Activated naive CD4-positive, alpha-beta T cell treated with anti-CD3 and anti-CD28 coated beads, Interleukin-2, amount 10 ng/mL, durations not matched to agents 7 days and 5 days (primary cell): Measurements from ENCODE around the gene PAX5.

ENCODE experiments used
- CTCF ChIA-PET: fragments of 350-600 bp; sonication (Branson Sonifier 250); formaldehyde crosslinking; loops from one replicate; lab custom pipeline; 2021; ENCODE audit warnings: antibody characterized with exemption; lab: Charles Lee
- DNase-seq: peaks from one replicate; pipeline ENCODE4 v3.0.0-alpha.2; 2020
- H3K27ac Mint-ChIP-seq: one replicate; pipeline ENCODE4 v1.8.0; 2021; ENCODE audit warnings: mild to moderate bottlenecking, moderate library complexity, mixed read lengths
- H3K27me3 Mint-ChIP-seq: one replicate; pipeline ENCODE4 v1.8.0; 2021; ENCODE audit warnings: mild to moderate bottlenecking, mixed read lengths
- H3K36me3 Mint-ChIP-seq: one replicate; pipeline ENCODE4 v1.8.0; 2021; ENCODE audit warnings: mixed read lengths
- H3K4me1 Mint-ChIP-seq: one replicate; pipeline ENCODE4 v1.8.0; 2021; ENCODE audit warnings: mixed read lengths
- H3K4me3 Mint-ChIP-seq: one replicate; pipeline ENCODE4 v1.8.0; 2021; ENCODE audit warnings: mild to moderate bottlenecking, moderate library complexity, mixed read lengths
- H3K9me3 Mint-ChIP-seq: one replicate; pipeline ENCODE4 v1.8.0; 2021; ENCODE audit warnings: mixed read lengths

PAX5 gene

DNA sequence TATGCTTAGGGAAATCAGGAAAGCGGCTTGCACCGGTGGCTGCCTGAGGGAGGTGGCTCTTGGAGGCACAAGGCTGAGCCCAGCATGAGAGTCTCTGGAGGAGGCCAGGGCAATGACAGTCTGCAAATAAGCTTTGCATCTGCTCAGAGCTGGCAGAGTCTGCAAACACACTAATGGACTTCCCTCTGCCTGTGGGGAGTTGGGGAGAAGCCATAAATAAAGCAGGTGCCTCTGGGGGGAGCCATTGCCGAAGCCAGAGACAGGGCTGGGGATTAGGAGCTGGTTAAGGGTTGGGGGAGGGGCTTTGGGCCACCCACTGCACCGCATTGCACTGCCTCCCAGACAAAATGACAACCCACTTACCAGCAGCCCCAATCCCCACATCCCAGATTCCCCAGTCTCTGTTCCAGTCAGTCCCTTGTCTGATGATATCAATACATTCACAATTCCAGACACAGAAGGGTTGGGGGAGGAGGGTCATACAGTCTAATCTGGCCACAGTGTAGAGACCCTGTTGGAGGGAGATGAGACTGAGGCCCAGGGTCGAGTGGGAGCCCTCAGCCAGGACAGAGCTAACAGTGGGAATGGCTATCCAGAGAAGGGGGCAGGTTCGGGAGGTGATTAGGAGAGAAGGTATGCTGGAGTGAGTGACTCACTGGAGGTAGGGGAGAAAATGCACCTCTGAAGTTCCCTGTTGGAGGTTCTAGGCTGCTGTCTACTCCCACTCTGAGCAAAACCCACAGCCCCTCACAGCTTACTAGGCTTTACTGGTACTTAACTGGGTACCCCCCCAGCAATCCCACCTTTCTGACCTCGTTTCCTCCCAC lies 53.7 kb downstream of the PAX5 start:
- no peak for DNase-seq
- no peaks in the 10 kb centered on the region for H3K36me3 Mint-ChIP-seq
- H3K27ac Mint-ChIP-seq: no peak overlapping the region
- peaks cover 63% of the 10 kb centered on the region for H3K27me3 Mint-ChIP-seq
- no peaks in the 10 kb centered on the region for H3K9me3 Mint-ChIP-seq
- H3K4me1 Mint-ChIP-seq: peaks cover 4% of the 10 kb centered on the region
- no peak overlapping the region for H3K4me3 Mint-ChIP-seq
- CTCF ChIA-PET: interaction anchor here (0.7 to 3.1 kb wide), 4 partner anchors 10 to 412 kb away, joined by 3 to 15 read pairs (median 4); no protein-coding TSS in a partner anchor

GRCh38 chr9:36976371-36977030 lies 57.6 kb downstream of the PAX5 start:
- no peaks in the 10 kb centered on the region for H3K4me1 Mint-ChIP-seq
- H3K27ac Mint-ChIP-seq: no peak overlapping the region
- no peak for DNase-seq
- CTCF ChIA-PET: interaction anchor here (5.8 kb wide), 1 partner anchor 103 kb away, joined by 40 read pairs; no protein-coding TSS in a partner anchor
- peaks cover 47% of the 10 kb centered on the region for H3K27me3 Mint-ChIP-seq
- H3K4me3 Mint-ChIP-seq: no peak overlapping the region
- no peaks in the 10 kb centered on the region for H3K9me3 Mint-ChIP-seq
- H3K36me3 Mint-ChIP-seq: no peaks in the 10 kb centered on the region

DNA sequence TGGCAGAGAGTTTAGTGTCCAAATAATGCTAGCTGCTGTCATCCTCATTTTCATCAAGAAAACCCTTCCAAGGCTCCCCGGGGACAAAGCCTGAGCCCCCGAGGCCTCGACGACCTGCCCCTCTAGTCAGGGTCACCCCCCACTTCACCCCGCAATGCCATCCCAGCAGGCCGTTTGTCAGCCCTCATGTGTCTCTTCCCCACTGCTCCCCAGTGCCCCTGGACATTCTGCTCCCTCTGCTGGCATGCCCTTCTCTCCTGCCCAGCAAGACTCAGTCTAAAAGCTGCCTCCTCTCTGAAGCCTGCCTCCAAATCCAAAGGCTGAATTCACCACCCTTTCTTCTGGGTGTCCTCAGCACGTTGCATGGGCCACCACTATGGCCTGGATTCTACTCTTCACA lies 59.3 kb downstream of the PAX5 start:
- CTCF ChIA-PET: interaction anchor here (1.6 to 5.8 kb wide), 3 partner anchors 16 to 101 kb away, joined by 4 to 40 read pairs (median 7); no protein-coding TSS in a partner anchor
- Mint-ChIP-seq H3K27me3 (peaks cover 38% of the 10 kb centered on the region), H3K9me3 (no peaks in the 10 kb centered on the region), H3K27ac (no peak overlapping the region), H3K36me3 (no peaks in the 10 kb centered on the region), H3K4me3 (no peak overlapping the region), H3K4me1 (no peaks in the 10 kb centered on the region)
- no peak for DNase-seq

DNA sequence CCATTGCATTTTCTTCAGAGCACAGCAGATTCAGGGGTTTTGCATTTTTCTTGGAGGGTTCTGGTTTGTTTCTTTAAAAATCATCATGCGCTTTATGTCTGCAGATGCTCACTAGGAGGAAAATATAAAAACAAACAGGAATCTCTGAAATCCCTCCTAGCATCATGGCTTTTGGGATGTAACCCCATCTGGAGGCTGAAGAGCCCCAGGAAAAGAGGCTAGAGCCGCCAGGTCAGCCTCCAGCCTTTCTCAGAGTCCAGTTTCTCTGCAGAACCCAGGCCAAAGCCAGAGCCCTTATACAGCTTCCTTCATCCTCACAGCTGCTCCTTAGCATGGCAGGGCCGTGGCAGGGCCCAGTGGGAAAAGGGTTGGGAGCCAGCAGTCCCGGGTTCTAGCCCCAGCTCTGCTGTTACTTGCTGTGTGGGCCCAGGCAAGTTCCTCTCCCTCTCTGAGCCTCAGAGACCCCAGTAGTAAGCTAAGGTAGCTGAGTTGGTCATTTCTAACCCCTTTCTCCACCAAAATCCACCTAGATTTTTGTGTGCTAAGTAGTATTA lies 62.1 kb downstream of the PAX5 start:
- Mint-ChIP-seq H3K4me3 (no peak overlapping the region), H3K4me1 (no peaks in the 10 kb centered on the region), H3K27ac (no peak overlapping the region), H3K36me3 (no peaks in the 10 kb centered on the region), H3K9me3 (no peaks in the 10 kb centered on the region), H3K27me3 (peaks cover 36% of the 10 kb centered on the region)
- CTCF ChIA-PET: interaction anchor here (1.3 kb wide), 1 partner anchor 99 kb away, joined by 4 read pairs; no protein-coding TSS in a partner anchor
- DNase-seq: no peak

DNA sequence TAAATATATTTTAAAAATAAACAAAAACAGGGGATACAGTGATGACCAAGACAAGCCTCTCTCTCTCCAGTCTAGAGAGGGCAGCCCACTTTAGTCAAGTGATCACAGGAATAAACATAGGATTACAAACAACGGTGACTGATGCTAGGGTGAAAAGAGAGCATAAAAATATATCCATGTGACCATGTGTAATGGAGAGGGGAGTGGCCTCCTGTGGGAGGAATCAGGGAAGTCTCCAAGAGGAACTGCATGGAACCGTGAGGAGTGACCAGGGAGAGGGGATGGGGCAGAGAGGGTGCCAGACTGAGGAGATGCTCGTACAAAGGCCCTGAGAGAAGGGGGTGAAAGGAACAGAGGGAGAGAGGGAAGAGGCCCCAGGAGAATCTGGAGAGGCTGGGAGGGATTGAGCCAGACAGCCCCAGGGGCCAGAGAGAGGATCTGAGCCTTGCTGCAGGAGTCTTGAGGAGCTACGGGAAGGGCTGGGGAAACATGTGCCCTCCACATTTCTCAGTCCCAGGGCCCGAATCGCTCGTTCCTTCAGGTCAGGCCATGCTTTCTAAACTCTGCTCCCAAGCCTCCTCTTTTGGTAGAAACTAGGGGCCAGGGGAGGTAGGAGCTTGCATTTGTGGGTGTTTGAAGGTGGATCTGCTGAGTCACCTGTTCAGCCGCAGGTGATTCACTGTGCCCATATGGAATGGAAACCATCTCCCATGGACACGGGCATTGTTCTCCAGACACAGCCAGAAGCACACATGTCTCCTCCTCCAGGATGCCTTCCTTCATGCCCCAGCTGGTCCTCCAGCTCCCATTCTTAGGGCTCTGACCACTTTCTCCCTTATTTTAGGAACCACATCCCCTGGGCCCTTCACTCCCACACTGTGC lies 63.8 kb downstream of the PAX5 start:
- H3K36me3 Mint-ChIP-seq: no peaks in the 10 kb centered on the region
- DNase-seq: no peak
- no peaks in the 10 kb centered on the region for H3K9me3 Mint-ChIP-seq
- CTCF ChIA-PET: interaction anchor here (0.7 to 1.5 kb wide), 4 partner anchors 10 to 114 kb away, joined by 3 to 4 read pairs (median 3); no protein-coding TSS in a partner anchor
- H3K4me1 Mint-ChIP-seq: no peaks in the 10 kb centered on the region
- H3K4me3 Mint-ChIP-seq: no peak overlapping the region
- H3K27me3 Mint-ChIP-seq: peaks cover 40% of the 10 kb centered on the region
- H3K27ac Mint-ChIP-seq: no peak overlapping the region

GRCh38 chr9:36969216-36969771 lies 64.8 kb downstream of the PAX5 start:
- no peak overlapping the region for H3K4me3 Mint-ChIP-seq
- H3K27ac Mint-ChIP-seq: no peak overlapping the region
- no peaks in the 10 kb centered on the region for H3K4me1 Mint-ChIP-seq
- no peak for DNase-seq
- H3K36me3 Mint-ChIP-seq: no peaks in the 10 kb centered on the region
- CTCF ChIA-PET: interaction anchor here (0.6 to 1.1 kb wide), 2 partner anchors 26 to 96 kb away, joined by 3 to 4 read pairs; no protein-coding TSS in a partner anchor
- H3K27me3 Mint-ChIP-seq: peaks cover 36% of the 10 kb centered on the region
- H3K9me3 Mint-ChIP-seq: no peaks in the 10 kb centered on the region

- CTCF ChIA-PET: interaction anchor here (0.6 to 1.1 kb wide), 2 partner anchors 27 to 96 kb away, joined by 3 to 4 read pairs; no protein-coding TSS in a partner anchor
- Mint-ChIP-seq H3K4me1 (no peaks in the 10 kb centered on the region), H3K27ac (peak overlapping the region; percentile 21), H3K27me3 (peaks cover 36% of the 10 kb centered on the region), H3K4me3 (no peak overlapping the region), H3K36me3 (no peaks in the 10 kb centered on the region), H3K9me3 (no peaks in the 10 kb centered on the region)
- DNase-seq: no peak
Observed at GRCh38 chr9:36968574-36969215, 65.4 kb downstream of the PAX5 start.

- Mint-ChIP-seq H3K27ac (no peak overlapping the region), H3K9me3 (no peaks in the 10 kb centered on the region), H3K4me1 (no peaks in the 10 kb centered on the region), H3K4me3 (no peak overlapping the region), H3K27me3 (peaks cover 33% of the 10 kb centered on the region), H3K36me3 (no peaks in the 10 kb centered on the region)
- CTCF ChIA-PET: interaction anchor here (1.1 kb wide), 1 partner anchor 23 kb away, joined by 4 read pairs; no protein-coding TSS in a partner anchor
- DNase-seq: no peak
Observed at GRCh38 chr9:36967997-36968396, 66.1 kb downstream of the PAX5 start.

DNA sequence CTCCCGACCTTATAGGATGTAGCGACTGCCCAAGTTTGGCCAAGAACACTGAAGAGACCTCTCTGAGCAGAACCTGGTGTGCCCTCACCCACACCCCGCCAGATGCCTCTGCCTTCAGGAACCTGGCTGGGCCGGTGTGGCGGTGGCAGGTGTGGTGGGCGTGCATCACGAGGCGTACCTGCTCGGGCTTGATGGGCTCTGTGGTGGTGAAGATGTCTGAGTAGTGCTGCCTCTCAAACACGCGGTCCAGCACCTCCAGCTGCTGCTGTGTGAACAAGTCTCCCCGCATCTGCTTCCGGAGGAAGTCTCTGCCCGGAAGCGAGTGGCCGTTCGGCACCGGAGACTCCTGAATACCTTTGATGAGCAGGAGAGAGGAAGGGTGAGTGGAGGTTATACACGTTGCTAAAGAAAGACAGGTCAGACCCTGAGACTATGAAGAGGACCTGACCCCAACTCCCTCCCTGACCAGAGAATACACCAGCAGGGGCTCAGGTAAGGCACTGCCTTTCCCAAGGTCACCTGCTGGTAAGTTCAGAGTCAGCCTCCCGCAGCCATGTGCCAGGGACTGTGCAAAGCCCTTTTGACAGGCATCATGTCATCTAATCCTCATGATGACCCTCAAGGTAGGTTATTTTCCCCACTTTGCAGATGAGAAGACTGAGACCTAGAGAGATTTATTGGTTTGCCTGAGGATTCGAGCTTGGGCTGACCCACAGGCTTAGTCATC lies 67.5 kb downstream of the PAX5 start:
- H3K4me1 Mint-ChIP-seq: no peaks in the 10 kb centered on the region
- H3K27ac Mint-ChIP-seq: no peak overlapping the region
- no peaks in the 10 kb centered on the region for H3K36me3 Mint-ChIP-seq
- no peaks in the 10 kb centered on the region for H3K9me3 Mint-ChIP-seq
- no peak for DNase-seq
- no peak overlapping the region for H3K4me3 Mint-ChIP-seq
- H3K27me3 Mint-ChIP-seq: peaks cover 30% of the 10 kb centered on the region
- CTCF ChIA-PET: no interaction called here

DNA sequence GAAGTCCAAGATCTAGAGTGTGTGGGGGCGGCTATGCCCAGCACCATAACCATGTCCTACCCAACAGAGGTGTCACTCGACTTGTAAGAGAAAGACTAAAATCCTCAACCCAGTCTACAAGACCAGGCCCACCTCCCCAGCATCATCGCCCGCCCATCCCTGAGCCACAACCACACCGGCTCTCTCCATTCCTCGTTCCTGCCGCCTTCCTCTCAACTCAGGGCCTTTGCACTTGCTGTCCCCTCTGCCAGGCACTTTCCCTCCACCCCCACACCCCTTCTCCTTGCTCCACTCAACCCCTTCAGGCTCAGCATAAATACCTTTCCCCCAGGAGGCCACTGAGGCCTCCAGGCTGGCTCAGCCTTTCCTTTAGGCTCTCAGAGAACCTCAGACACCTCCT lies 69.3 kb downstream of the PAX5 start:
- Mint-ChIP-seq H3K36me3 (no peaks in the 10 kb centered on the region), H3K9me3 (no peaks in the 10 kb centered on the region), H3K27ac (no peak overlapping the region), H3K27me3 (peaks cover 42% of the 10 kb centered on the region), H3K4me1 (no peaks in the 10 kb centered on the region), H3K4me3 (no peak overlapping the region)
- CTCF ChIA-PET: no interaction called here
- DNase-seq: no peak

DNA sequence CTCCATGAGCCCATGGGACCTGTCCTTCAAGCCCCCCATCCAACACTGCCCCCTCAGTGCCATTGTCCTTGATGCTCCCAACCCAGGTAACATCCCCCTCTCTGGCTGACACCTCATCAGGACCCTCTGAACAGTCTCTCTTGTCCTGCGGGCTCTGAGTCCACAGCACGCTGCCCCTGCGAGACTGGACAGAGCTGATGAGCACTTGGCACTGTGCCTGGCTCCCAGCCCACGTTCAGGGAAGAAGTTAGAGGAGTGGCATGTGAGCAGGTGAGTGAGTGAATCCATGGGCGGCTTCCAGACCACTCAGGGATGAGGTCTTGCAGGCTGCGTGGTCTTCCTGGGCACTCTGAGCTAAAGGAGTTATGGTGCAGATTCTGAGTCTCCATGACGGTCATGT lies 70.7 kb downstream of the PAX5 start:
- Mint-ChIP-seq H3K9me3 (no peaks in the 10 kb centered on the region), H3K4me1 (no peaks in the 10 kb centered on the region), H3K27me3 (peaks cover 49% of the 10 kb centered on the region), H3K4me3 (no peak overlapping the region), H3K27ac (no peak overlapping the region), H3K36me3 (no peaks in the 10 kb centered on the region)
- CTCF ChIA-PET: no interaction called here
- no peak for DNase-seq

- Mint-ChIP-seq H3K4me3 (no peak overlapping the region), H3K4me1 (no peaks in the 10 kb centered on the region), H3K36me3 (no peaks in the 10 kb centered on the region), H3K27me3 (peaks cover 55% of the 10 kb centered on the region), H3K9me3 (no peaks in the 10 kb centered on the region), H3K27ac (no peak overlapping the region)
- no peak for DNase-seq
- CTCF ChIA-PET: interaction anchor here (0.6 kb wide), 1 partner anchor 91 kb away, joined by 3 read pairs; no protein-coding TSS in a partner anchor
Observed at GRCh38 chr9:36962691-36963090, 71.4 kb downstream of the PAX5 start.
